ENCODE results near the gene ZNF831. TPM values are rescaled to one million over a fixed set of nuclear protein-coding genes. Genes with fewer than 3 reads are reported as not detected.

ZNF831 gene
- total and polyA plus RNA-seq, 10 of the 15 experiments (the other 5 are each of a cell fraction or from before 2014, with no cell fraction given), result 0.01 to 0.97 (median 0.23) TPM

- 30% methylated on average over 21 of the region's 21 CpGs for WGBS (ENCODE audit: insufficient coverage, insufficient replicate concordance, low lambda C conversion rate, missing lambda C conversion rate)
- Histone ChIP-seq H3K4me1 (ENCODE audit: control insufficient read depth, insufficient read depth, low read length) (no peaks in the 10 kb centered on the region), H3K9ac (ENCODE audit: control insufficient read depth, insufficient read depth, low read length) (no peak overlapping the region), H3K9me3 (replicated peaks; ENCODE audit: control insufficient read depth, insufficient read depth, low read length) (no peaks in the 10 kb centered on the region), H3K27me3 (replicated peaks in 1 of 2; ENCODE audit: control insufficient read depth in 2 of 2, insufficient read depth in 2 of 2, low read length in 1 of 2) (peaks cover 8 to 11% of the 10 kb centered on the region in 2 experiments), H3K79me2 (ENCODE audit: control insufficient read depth, insufficient read depth, low read length) (no peaks in the 10 kb centered on the region), H3K36me3 (ENCODE audit: control insufficient read depth in 2 of 2, insufficient read depth in 2 of 2, low read length in 1 of 2) (no peaks in the 10 kb centered on the region), H3K27ac (ENCODE audit: control insufficient read depth, insufficient read depth) (no peak overlapping the region), H3K4me3 (no peak overlapping the region), H3K4me2 (ENCODE audit: control insufficient read depth, insufficient read depth) (no peak overlapping the region), H4K20me1 (ENCODE audit: control insufficient read depth, insufficient read depth) (no peaks in the 10 kb centered on the region), H2AFZ (ENCODE audit: control insufficient read depth, low read depth, low read length) (no peak overlapping the region)
- RAD21 ChIA-PET (ENCODE audit: unreplicated experiment), result interaction anchor here (1.2 to 2.8 kb wide), 4 partner anchors 15 to 356 kb away, joined by 3 to 8 read pairs (median 4); no protein-coding TSS in a partner anchor
- no peak for ATAC-seq
- DNase-seq (ENCODE audit: low read depth, low spot score), result no peak
- intact Hi-C loops (cut with micrococcal nuclease; ENCODE audit: unreplicated experiment) (no loop called here), in situ Hi-C loops (cut with MboI) (no loop called here)
- FAIRE-seq, result no peak
- POLR2A ChIA-PET, result no interaction called here
- no TSS peak for BruUV-seq (replicated peaks)
- CTCF ChIA-PET, result interaction anchor here (0.6 to 4.2 kb wide), 7 partner anchors 10 to 413 kb away, joined by 3 to 24 read pairs (median 5); no protein-coding TSS in a partner anchor
- TF ChIP-seq ATF3 (IDR thresholded peaks at IDR 0.05; ENCODE audit: borderline replicate concordance, extremely low read depth, low read depth, low read length), result no peak
- no peak for TF ChIP-seq DPF2 (IDR thresholded peaks at IDR 0.05)
- no peak for TF ChIP-seq YY1 (IDR thresholded peaks at IDR 0.05; ENCODE audit: low read depth, low read length)
- TF ChIP-seq FOXK2 (IDR thresholded peaks at IDR 0.05), result no peak
- TF ChIP-seq HDAC6 (IDR thresholded peaks at IDR 0.05; ENCODE audit: unreplicated experiment), result no peak
- no peak for TF ChIP-seq MYB (IDR thresholded peaks at IDR 0.05; ENCODE audit: borderline replicate concordance, low read depth, low read length)
- TF ChIP-seq MLLT1 (IDR thresholded peaks at IDR 0.05), result no peak
- TF ChIP-seq, protein P1, sequence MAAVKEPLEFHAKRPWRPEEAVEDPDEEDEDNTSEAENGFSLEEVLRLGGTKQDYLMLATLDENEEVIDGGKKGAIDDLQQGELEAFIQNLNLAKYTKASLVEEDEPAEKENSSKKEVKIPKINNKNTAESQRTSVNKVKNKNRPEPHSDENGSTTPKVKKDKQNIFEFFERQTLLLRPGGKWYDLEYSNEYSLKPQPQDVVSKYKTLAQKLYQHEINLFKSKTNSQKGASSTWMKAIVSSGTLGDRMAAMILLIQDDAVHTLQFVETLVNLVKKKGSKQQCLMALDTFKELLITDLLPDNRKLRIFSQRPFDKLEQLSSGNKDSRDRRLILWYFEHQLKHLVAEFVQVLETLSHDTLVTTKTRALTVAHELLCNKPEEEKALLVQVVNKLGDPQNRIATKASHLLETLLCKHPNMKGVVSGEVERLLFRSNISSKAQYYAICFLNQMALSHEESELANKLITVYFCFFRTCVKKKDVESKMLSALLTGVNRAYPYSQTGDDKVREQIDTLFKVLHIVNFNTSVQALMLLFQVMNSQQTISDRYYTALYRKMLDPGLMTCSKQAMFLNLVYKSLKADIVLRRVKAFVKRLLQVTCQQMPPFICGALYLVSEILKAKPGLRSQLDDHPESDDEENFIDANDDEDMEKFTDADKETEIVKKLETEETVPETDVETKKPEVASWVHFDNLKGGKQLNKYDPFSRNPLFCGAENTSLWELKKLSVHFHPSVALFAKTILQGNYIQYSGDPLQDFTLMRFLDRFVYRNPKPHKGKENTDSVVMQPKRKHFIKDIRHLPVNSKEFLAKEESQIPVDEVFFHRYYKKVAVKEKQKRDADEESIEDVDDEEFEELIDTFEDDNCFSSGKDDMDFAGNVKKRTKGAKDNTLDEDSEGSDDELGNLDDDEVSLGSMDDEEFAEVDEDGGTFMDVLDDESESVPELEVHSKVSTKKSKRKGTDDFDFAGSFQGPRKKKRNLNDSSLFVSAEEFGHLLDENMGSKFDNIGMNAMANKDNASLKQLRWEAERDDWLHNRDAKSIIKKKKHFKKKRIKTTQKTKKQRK (IDR thresholded peaks at IDR 0.05; ENCODE audit: low read depth, low read length), result no peak
- no peak for TF ChIP-seq EP300 (IDR thresholded peaks at IDR 0.05; ENCODE audit: borderline replicate concordance in 1 of 2, control insufficient read depth in 1 of 2, low read depth in 2 of 2, low read length in 2 of 2)
- SMC1A ChIA-PET (ENCODE audit: uncharacterized antibody, unreplicated experiment), result interaction anchor here (0.9 to 2.4 kb wide), 5 partner anchors 15 to 361 kb away, joined by 3 to 14 read pairs (median 4); no protein-coding TSS in a partner anchor
Measured at GRCh38 chr20:59223182-59223601, 59.6 kb downstream of the ZNF831 start.

Measured in GM12878 (cell line).